Right kidney (tissue), 1 donor: ENCODE measurements around the gene BICRA.
A peak's percentile ranks its signal among the peaks of the same experiment; 100 is the strongest.
"Not testable (repeated sequence)": the region's sequence is repeated elsewhere in the genome, so short reads cannot be mapped to it uniquely, and the experiment has no call there.

Source experiments
- DNase-seq: peaks from one replicate; pipeline ENCODE4 v3.0.0-alpha.2; 2016

BICRA gene

GRCh38 chr19:47714855-47715254 is 105.9 kb downstream of the BICRA start:
- DNase-seq, result not testable (repeated sequence)

- DNase-seq, result no peak
Measured at GRCh38 chr19:47716270-47716937, 107.5 kb downstream of the BICRA start.

- not testable (repeated sequence) for DNase-seq
Measured at GRCh38 chr19:47718415-47719046, 109.6 kb downstream of the BICRA start.

GRCh38 chr19:47719047-47719859 is 110.3 kb downstream of the BICRA start:
- DNase-seq, result peak; percentile 75

- DNase-seq, result no peak
Measured at GRCh38 chr19:47720669-47721422, 111.9 kb downstream of the BICRA start.

GRCh38 chr19:47723581-47723940 is 114.6 kb downstream of the BICRA start:
- DNase-seq, result no peak

- no peak for DNase-seq
Measured at GRCh38 chr19:47725759-47726401, 116.9 kb downstream of the BICRA start.

- no peak for DNase-seq
Measured at GRCh38 chr19:47726467-47726866, 117.5 kb downstream of the BICRA start.

GRCh38 chr19:47728295-47728694 is 119.4 kb downstream of the BICRA start:
- not testable (repeated sequence) for DNase-seq

- peak; percentile 31 for DNase-seq
Measured at GRCh38 chr19:47729468-47729798, 120.5 kb downstream of the BICRA start.

- DNase-seq, result peak; percentile 34
Measured at GRCh38 chr19:47729799-47730520, 121.0 kb downstream of the BICRA start.

GRCh38 chr19:47730521-47730889 is 121.6 kb downstream of the BICRA start:
- DNase-seq, result no peak

- no peak for DNase-seq
Measured at GRCh38 chr19:47730910-47731309, 122.0 kb downstream of the BICRA start.

- DNase-seq, result no peak
Measured at GRCh38 chr19:47735131-47735530, 126.2 kb downstream of the BICRA start.

GRCh38 chr19:47740866-47741519 is 132.1 kb downstream of the BICRA start:
- no peak for DNase-seq

- no peak for DNase-seq
Measured at GRCh38 chr19:47741544-47742140, 132.7 kb downstream of the BICRA start.

GRCh38 chr19:47742634-47743033 is 133.7 kb downstream of the BICRA start:
- no peak for DNase-seq

- peak; percentile 99 for DNase-seq
Measured at GRCh38 chr19:47745010-47745901, 136.3 kb downstream of the BICRA start, which contains the start of gene NOP53. TSS of gene NOP53 (plus strand) at chr19:47745546. CDS start at chr19:47745560, 14 bp downstream.

GRCh38 chr19:47746129-47746528 is 137.2 kb downstream of the BICRA start:
- DNase-seq, result not testable (repeated sequence)
